ENCODE data around the gene GATD1.
A peak's percentile ranks its signal among the peaks of the same experiment; 100 is the strongest.

- TF ChIP-seq CTCF (IDR thresholded peaks at IDR 0.05) (peak in 3 of 4 experiments; percentile 53 to 71 (median 69)), POLR2A (IDR thresholded peaks at IDR 0.05) (no peak)
Observed at GRCh38 chr11:783581-784015, 6.3 kb upstream of the GATD1 start.
